Measurements from ENCODE around the gene FLRT3.

Gene FLRT3

DNA sequence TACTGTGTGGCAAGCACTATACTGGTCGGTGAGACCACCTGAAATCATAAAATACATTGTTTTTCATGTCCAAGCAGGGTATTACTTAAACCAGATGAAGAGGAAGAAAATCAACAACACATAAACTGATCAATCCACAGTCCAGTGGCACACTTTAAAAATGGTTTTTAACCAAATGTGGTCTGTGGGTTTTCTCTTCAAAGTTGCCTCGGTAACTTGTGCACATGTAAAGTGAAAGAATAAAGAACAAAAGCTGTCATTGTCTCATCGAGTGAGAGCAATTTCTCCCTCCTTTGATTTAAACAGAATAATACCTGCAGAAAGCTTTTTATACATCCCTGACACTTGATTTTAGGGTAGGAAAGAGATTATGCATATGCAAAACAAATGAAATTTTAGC lies 3.7 kb downstream of the FLRT3 start:
- in situ Hi-C loops (cut with HindIII; ENCODE audit: low sequenced_read_pairs) = no loop called here
- TF ChIP-seq, protein P1, sequence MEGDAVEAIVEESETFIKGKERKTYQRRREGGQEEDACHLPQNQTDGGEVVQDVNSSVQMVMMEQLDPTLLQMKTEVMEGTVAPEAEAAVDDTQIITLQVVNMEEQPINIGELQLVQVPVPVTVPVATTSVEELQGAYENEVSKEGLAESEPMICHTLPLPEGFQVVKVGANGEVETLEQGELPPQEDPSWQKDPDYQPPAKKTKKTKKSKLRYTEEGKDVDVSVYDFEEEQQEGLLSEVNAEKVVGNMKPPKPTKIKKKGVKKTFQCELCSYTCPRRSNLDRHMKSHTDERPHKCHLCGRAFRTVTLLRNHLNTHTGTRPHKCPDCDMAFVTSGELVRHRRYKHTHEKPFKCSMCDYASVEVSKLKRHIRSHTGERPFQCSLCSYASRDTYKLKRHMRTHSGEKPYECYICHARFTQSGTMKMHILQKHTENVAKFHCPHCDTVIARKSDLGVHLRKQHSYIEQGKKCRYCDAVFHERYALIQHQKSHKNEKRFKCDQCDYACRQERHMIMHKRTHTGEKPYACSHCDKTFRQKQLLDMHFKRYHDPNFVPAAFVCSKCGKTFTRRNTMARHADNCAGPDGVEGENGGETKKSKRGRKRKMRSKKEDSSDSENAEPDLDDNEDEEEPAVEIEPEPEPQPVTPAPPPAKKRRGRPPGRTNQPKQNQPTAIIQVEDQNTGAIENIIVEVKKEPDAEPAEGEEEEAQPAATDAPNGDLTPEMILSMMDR (IDR thresholded peaks at IDR 0.05; ENCODE audit: low read depth, low read length, missing control alignments) = no peak
- DNase-seq (ENCODE audit: low read depth) = no peak
- H3K4me3 ChIP-seq (ENCODE audit: low read depth, low read length) = no peak overlapping the region

DNA sequence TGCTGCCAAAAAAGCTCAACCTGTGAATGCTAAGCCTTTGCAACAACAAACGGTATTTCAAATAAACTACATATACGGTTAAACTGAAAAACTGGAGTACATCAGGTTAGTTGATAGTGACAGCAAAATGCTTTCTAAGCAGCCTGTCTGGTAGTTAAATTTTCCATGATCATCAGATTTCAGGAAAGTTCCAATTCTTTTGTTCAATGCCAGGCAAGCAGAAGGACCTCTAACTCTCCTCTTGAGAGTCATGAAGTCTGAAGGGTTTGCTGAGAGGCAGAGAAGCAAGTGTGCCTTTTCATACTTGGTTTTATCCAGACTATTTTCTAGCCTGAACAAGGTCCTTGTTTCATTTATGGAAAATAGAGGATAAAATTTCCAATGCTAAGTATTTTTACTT lies 4.5 kb downstream of the FLRT3 start:
- TF ChIP-seq, protein P1 (IDR thresholded peaks at IDR 0.05; ENCODE audit: low read depth, low read length, missing control alignments) = no peak
- in situ Hi-C loops (cut with HindIII; ENCODE audit: low sequenced_read_pairs) = no loop called here
- no peak overlapping the region for H3K4me3 ChIP-seq (ENCODE audit: low read depth, low read length)
- DNase-seq (ENCODE audit: low read depth) = no peak

DNA sequence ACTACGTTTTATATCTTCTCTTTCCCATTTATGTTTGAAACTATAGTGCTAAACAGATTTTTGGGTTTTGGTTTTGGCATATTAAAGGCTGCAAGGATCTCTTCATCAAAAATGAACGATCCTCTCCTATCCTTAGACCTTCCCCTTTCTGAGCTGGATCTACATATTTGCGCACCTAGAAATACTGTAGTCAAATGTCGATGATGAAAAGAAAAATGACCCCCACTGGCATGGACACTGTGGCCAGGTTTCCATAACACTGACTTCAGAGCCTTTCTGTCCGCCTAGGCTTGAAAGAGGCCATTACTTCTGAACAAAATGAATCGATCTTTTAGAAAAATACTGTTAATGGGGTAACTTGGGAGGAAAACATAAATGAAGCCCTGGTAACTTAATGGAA lies 5.8 kb downstream of the FLRT3 start:
- in situ Hi-C loops (cut with HindIII; ENCODE audit: low sequenced_read_pairs) = no loop called here

DNA sequence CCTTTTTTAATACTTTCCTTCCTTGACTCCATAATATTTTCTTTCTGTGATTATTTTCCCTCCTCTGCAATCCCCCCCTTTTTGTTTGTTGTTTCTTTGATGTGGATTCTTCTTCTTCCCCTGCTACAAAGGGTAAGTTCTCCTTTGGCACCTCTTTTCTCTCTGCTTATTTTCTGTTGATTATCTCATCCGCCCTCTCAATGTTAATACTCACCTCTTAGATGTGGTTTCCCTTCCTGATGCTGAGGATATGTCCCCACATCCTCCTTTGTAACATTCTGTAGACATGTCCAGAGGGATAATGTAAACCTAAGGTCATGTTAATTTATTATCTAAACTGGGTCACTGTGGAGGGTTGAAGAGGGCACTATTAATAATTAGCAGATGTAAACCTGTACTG lies 17.7 kb downstream of the FLRT3 start:
- in situ Hi-C loops (cut with HindIII; ENCODE audit: low sequenced_read_pairs) = no loop called here
- TF ChIP-seq, protein P1 (IDR thresholded peaks at IDR 0.05; ENCODE audit: low read depth, low read length, missing control alignments) = no peak
- no peak overlapping the region for H3K4me3 ChIP-seq (ENCODE audit: low read depth, low read length)

More for the DNA sequence above, 5.8 kb downstream of the FLRT3 start:
- TF ChIP-seq, protein P1 (IDR thresholded peaks at IDR 0.05; ENCODE audit: low read depth, low read length, missing control alignments) = no peak
- no peak for DNase-seq (ENCODE audit: low read depth)
- no peak overlapping the region for H3K4me3 ChIP-seq (ENCODE audit: low read depth, low read length)

DNA sequence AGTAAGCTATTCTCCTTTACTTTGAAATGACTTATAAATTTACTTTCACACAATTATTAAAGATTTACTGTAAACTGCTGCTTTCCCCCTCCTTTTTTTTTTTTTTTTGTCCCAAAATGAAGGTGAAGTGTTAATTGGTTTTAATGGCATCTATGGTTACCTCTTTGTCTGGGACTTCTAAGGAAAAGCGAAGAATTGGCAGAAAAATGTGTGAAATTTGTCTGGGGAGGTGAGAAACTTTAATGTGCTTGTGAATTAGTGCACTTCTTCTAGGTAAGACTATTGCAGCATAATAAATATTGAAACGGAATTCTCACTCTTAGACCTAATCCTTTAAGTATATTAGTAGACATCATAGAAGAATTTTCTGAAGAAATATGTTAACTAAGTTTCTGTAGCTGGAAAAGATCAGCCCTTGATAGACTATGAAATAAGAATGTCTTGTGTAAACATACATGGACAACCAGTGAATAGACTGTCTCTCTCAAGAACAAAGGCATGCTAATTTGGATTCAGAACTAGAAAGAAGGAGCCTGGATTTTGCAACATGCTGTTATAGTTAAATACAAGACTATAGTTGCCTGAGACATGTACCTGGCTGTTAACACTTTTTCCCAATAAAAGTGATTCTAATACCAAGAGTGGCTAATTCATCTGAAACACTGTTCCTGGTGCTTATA lies 23.9 kb downstream of the FLRT3 start:
- in situ Hi-C loops (cut with HindIII; ENCODE audit: low sequenced_read_pairs) = no loop called here
- TF ChIP-seq, protein P1 (IDR thresholded peaks at IDR 0.05; ENCODE audit: low read depth, low read length, missing control alignments) = no peak
- H3K4me3 ChIP-seq (ENCODE audit: low read depth, low read length) = no peak overlapping the region
- DNase-seq (ENCODE audit: low read depth) = no peak

More for the DNA sequence above, 17.7 kb downstream of the FLRT3 start:
- DNase-seq (ENCODE audit: low read depth) = no peak

DNA sequence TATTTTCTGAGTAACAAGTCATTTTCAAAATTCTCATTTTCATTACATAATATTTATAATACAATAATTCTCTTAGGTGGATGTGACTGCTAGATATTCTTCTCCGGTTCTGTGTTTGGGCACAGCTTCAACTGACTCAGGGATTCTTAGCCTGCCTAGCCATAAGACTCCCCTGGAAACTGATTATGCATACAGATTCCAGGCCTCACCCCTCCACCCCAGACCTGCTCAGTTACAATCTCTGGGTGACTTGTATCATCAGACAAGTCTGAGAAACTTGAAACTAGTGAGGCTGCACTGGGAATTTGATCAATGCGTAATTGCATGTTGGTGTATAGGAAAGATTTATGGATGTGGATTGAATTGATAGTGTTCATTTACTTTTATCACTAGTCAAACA lies 25.4 kb downstream of the FLRT3 start:
- no peak overlapping the region for H3K4me3 ChIP-seq (ENCODE audit: low read depth, low read length)
- DNase-seq (ENCODE audit: low read depth) = no peak
- in situ Hi-C loops (cut with HindIII; ENCODE audit: low sequenced_read_pairs) = no loop called here
- TF ChIP-seq, protein P1 (IDR thresholded peaks at IDR 0.05; ENCODE audit: low read depth, low read length, missing control alignments) = no peak
